Fibroblast of peridontal ligament (primary cell): Measurements from ENCODE around the gene PCID2.
"Not testable (repeated sequence)": the region's sequence is repeated elsewhere in the genome, so short reads cannot be mapped to it uniquely, and the experiment has no call there.

ENCODE experiments used
- DNase-seq: peaks from one replicate; pipeline ENCODE4 v3.0.0-alpha.2; 2010; ENCODE audit errors: extremely low read depth

Gene PCID2

GRCh38 chr13:113166266-113166665 is 42.2 kb downstream of the PCID2 start:
- DNase-seq: no peak

DNA sequence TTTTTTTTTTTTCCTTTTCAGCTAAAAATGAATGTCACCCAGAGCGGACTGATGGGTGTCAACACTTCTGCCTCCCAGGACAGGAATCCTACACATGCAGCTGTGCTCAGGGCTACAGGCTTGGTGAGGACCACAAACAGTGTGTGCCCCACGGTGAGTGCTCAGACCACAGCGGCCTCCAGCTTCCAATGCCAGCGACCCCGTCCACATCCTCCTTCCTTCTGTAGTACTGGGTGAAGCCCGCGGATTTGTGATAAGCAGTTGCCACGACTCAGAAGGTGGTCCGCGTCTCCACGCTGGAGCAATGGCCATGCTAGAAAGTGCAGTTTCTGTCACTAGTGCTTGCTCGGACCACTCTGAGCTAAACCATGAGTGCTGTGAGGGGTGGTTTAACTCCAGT is 44.0 kb downstream of the PCID2 start:
- no peak for DNase-seq

GRCh38 chr13:113162783-113163685 is 45.4 kb downstream of the PCID2 start:
- no peak for DNase-seq

- not testable (repeated sequence) for DNase-seq
Observed at GRCh38 chr13:113161975-113162374, 46.5 kb downstream of the PCID2 start.

GRCh38 chr13:113161433-113161832 is 47.0 kb downstream of the PCID2 start:
- DNase-seq: no peak

DNA sequence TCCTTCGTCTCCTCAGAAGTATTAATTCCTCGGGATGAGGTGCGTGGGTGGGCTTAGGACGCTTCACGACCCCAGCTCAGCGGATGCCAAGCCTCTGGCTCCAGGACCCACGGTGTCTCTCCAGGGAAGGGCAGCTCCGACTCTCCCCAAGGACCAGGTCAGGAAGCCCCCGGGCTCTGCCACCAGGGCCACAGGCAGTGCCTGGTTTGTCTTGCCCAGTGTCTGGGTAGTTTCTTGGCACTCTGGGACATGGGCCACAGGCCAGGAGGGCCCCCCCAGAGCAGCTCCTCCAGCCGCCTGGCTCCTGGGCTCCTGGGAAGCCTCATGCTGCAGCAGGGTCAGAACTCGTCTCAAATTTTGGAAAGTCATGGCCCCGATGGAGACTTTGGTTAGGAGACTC is 47.5 kb downstream of the PCID2 start:
- DNase-seq: no peak

GRCh38 chr13:113159701-113160100 is 48.8 kb downstream of the PCID2 start:
- no peak for DNase-seq

DNA sequence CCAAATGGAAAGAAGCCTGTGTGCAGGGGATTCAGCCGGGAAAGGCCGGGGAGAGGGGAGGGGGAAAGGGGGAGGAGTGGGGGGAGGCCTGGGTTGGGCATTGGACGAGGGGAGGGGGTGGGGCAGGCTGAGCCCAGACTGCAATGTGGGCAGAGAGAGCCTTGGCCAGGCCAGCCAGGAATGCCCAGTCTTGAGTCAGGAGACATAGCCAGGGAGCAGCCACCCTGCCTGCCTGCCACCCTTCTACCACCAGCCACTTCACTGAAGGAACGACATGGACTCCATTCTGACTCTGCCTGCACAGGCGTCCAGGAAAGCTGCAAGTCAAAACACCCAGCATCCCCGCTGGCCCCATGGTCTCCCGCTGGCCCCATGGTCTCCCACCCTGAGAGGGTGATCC is 49.5 kb downstream of the PCID2 start:
- no peak for DNase-seq

GRCh38 chr13:113157929-113158747 is 50.3 kb downstream of the PCID2 start, which contains the start of gene PROZ:
PROZ (plus strand) TSS chr13:113158648; CDS start chr13:113158661, 13 bp downstream.
- DNase-seq: no peak

- peak; percentile 7 for DNase-seq
Observed at GRCh38 chr13:113157206-113157928, 51.1 kb downstream of the PCID2 start.

GRCh38 chr13:113155982-113156655 is 52.4 kb downstream of the PCID2 start:
- no peak for DNase-seq

GRCh38 chr13:113155201-113155600 is 53.3 kb downstream of the PCID2 start:
- DNase-seq: peak; percentile 29

DNA sequence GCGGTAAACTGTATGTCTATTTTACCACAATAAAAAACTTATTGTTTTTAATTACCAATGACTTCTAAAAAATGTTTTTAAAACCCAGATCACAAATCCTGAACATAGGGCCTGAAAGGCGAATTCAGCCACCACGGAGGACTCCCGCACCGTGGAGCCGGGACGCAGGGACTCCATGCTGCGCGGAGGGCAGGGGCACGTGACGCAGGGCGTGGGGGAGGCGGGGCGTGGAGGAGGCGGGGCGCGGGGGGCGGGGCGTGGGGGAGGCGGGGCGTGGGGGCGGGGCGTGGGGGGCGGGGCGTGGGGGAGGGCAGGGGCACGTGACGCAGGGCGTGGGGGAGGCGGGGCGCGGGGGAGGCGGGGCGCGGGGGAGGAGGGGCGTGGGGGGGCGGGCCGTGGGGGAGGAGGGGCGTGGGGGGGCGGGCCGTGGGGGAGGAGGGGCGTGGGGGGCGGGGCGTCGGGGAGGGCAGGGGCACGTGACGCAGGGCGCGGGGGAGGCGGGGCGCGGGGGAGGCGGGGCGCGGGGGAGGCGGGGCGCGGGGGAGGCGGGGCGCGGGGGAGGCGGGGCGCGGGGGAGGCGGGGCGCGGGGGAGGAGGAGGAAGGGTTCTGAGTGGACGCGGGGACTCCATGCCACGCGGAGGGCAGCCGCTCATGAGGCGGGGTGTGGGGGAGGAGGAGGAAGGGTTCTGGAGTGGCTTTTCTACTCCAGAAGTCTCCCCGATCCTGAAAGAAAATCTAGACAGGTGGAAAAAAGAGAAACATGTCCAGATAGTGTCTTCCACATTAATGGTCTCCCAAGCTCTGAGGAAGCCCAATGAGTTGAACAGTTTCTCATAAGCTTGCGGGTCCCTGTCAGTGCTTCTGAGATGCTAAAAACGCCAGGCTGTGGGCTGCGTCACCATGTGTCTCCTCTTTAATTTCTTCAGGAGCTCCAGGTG is 54.4 kb downstream of the PCID2 start:
- peak; percentile 67 for DNase-seq

DNA sequence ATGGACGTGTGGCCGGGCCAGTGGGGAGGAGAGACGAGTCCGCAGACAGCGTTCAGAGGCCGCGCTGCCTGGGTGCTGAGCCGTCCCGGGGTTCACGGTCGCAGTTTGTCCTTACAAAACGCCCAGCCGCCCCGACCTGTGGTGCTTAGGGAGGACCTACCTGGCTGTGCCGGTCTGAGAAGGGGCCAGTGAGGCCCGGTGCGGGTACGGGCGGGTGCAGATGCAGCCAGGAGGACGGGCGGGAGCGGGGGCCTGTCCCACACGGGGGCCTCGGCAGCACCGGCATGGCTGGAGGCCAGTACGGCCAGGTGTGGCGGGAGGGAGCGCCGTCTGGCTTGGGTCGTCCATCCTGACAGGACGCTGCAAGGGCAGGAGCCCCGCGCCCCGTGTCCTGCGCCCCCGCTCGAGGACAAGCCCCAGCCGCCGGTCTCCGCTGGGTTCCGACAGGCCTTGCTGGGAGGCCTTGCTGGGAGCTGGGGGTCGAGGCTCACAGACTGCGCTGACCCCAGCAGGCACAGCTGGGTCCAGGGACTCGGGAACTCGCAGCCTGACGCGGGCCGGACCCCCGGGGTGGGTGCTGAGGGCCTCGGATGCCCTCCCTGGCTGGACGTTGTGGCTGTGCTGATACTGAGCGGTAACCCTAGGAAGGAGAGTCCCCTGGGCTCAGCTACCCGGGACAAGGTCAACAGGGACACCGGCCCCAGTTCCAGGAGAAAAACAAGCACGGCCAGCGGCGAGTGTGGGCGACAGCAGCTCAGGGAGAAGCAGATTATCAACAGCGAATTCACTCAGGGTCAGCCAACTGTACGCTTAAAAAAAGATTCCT is 55.3 kb downstream of the PCID2 start:
- peak; percentile 3 for DNase-seq

DNA sequence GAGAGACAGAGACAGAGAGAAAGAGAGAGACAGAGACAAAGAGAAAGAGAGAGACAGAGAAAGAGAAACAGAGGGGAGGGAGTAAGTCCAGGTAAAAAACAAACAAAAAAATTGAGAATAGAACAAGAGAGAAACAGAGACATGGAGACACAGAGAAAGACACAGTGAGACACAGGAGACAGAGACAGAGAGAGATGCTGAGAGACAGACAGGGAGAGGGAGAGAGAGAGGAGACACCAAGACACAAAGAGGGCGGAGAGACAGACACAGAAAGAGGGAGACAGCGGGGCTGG is 55.8 kb downstream of the PCID2 start:
- peak; percentile 35 for DNase-seq

DNA sequence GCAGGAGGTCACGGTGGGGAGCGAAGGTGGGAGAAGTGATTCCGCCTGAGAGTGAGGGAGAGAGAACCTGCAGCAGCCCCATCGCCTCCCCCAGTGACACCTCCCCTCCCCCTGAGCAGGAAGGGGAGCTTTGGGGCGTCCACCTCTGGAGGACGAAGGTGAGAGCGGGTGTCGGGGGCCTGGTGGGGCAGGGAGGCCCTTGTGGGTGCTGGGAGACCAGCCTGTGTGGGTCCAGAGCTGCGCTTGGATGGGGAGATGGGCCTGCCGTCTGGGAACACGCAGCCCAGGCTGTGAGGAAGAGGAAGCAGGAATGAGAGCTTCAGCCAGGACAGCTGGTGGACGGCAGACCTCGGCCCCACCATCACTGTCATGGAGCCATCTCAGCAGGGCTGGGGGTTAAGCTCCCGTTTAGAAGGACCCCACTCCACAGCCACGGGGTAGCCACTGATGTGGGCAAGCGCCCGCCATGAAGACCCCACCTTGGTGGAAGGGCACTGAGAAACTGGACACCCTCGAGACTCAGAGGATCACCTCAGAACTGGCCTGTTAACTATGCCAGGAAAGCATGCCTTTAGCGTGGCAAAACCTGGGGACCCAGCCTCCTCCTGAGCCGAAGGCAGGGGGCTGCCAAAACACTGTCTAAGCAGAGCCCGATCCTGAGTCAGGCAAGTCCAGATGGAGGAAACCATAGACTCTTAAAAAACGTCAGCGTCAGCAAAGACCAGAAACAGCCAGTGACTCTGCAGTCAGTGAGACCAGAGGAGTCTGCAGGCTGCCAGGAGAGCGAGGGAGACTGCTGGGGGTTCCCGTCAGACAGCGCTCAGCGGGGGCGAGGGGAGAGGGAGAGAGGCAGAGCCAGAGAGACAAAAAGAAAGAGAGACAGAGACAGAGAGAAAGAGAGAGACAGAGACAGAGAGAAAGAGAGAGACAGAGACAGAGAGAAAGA is 56.5 kb downstream of the PCID2 start:
- DNase-seq: peak; percentile 73

DNA sequence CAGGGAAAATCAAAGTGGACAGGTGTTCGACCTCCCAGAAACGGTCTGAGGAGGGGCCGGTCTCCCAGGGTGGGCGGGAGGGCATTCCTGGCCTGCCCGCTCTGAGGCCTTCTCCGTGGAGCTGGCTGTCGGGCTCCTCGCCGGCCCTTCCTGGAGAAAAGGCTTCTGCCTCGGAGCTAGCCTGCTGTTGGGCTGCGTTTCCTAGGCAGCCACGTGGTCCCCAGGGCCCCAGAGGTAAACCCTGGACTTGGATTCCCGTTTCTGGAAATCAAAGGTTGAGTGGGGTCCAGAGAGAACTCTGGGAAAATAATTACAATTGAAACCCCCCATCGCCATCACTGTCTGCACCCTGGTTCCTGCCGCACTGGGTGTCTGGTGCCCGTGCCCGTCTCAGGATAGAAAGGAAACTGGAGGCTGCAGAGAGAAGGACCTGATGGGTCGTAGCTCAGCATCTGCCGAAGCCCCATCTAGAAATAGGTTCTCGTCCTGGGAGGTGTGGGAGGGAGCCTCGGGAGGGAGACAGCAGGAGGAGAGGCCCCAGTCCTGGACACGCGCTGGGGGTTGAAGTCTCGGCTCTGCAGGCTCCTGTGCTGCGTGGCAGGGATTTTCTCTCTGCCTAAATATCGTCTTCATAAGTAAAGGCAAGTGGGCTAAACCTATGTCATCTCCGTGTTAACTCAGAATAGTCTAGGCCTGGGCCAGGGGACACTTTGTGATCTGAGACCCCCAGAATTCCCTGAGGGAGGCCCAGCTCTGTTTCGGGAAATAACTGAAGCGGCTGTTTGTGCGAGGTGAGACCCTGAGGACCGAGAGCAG is 57.7 kb downstream of the PCID2 start:
- DNase-seq: no peak
